ENCODE data around the gene WDFY2.

GRCh38 chr13:51727634-51728274 lies 143.5 kb downstream of the WDFY2 start:
- TF ChIP-seq, protein P1, sequence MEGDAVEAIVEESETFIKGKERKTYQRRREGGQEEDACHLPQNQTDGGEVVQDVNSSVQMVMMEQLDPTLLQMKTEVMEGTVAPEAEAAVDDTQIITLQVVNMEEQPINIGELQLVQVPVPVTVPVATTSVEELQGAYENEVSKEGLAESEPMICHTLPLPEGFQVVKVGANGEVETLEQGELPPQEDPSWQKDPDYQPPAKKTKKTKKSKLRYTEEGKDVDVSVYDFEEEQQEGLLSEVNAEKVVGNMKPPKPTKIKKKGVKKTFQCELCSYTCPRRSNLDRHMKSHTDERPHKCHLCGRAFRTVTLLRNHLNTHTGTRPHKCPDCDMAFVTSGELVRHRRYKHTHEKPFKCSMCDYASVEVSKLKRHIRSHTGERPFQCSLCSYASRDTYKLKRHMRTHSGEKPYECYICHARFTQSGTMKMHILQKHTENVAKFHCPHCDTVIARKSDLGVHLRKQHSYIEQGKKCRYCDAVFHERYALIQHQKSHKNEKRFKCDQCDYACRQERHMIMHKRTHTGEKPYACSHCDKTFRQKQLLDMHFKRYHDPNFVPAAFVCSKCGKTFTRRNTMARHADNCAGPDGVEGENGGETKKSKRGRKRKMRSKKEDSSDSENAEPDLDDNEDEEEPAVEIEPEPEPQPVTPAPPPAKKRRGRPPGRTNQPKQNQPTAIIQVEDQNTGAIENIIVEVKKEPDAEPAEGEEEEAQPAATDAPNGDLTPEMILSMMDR (conservative IDR thresholded peaks at IDR 0.05 in 1 of 2, IDR thresholded peaks at IDR 0.05 in 1 of 2; ENCODE audit: extremely low read depth in 1 of 2, insufficient read depth in 1 of 2, low read depth in 1 of 2, low read length in 2 of 2), result no peak
- no peak for TF ChIP-seq EZH2 (IDR thresholded peaks at IDR 0.05; ENCODE audit: borderline replicate concordance, low read length)

All from mammary epithelial cell (primary cell).